Measurements from ENCODE around the gene NR2C2.

NR2C2 gene

DNA sequence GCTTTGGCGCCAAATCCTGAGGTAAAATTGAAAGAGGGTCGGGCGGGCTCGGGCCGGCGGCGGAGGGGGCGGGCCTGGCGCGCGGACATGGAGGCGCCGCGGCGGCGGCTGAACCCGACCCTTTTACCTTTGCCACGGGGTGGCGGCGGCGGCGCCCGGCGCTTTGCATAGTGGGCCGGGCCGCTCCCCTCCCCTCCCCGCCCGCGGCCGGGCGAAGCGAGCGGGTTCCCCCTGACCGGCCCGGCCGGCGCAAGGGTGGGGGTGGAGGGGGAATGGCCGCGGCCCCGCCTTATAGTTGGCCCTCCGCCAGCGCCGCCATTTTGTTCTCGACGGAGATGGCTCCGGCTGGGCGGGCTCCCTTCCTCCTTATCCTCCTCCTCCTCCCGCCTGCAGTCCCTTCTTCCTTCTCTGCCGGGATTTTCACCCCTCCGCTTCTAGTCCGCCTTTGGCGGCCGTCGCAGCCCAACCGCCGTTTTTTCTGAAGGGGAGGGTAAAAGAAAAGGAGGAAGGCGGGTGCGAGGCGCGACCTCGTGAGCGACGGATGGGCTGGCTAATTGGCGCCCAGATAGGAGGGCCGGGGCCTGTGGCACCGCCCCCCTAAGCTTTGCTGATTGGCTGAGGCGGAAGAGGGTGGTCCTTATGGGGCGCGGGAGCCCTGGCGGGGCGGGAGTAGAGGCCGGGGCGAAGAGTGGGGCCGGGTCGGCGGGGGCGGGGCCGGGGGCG lies 664 bp downstream of the NR2C2 start:
- TF ChIP-seq, protein P1, sequence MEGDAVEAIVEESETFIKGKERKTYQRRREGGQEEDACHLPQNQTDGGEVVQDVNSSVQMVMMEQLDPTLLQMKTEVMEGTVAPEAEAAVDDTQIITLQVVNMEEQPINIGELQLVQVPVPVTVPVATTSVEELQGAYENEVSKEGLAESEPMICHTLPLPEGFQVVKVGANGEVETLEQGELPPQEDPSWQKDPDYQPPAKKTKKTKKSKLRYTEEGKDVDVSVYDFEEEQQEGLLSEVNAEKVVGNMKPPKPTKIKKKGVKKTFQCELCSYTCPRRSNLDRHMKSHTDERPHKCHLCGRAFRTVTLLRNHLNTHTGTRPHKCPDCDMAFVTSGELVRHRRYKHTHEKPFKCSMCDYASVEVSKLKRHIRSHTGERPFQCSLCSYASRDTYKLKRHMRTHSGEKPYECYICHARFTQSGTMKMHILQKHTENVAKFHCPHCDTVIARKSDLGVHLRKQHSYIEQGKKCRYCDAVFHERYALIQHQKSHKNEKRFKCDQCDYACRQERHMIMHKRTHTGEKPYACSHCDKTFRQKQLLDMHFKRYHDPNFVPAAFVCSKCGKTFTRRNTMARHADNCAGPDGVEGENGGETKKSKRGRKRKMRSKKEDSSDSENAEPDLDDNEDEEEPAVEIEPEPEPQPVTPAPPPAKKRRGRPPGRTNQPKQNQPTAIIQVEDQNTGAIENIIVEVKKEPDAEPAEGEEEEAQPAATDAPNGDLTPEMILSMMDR (IDR thresholded peaks at IDR 0.05; ENCODE audit: insufficient read depth, missing control alignments) = no peak
- FAIRE-seq (no peak), DNase-seq (ENCODE audit: insufficient read length, low spot score) (peak; percentile 80)

- FAIRE-seq (no peak), DNase-seq (ENCODE audit: insufficient read length, low spot score) (no peak)
- TF ChIP-seq, protein P1 (IDR thresholded peaks at IDR 0.05; ENCODE audit: insufficient read depth, missing control alignments) = no peak
Measured at GRCh38 chr3:14948609-14949038, 1.2 kb downstream of the NR2C2 start.

DNA sequence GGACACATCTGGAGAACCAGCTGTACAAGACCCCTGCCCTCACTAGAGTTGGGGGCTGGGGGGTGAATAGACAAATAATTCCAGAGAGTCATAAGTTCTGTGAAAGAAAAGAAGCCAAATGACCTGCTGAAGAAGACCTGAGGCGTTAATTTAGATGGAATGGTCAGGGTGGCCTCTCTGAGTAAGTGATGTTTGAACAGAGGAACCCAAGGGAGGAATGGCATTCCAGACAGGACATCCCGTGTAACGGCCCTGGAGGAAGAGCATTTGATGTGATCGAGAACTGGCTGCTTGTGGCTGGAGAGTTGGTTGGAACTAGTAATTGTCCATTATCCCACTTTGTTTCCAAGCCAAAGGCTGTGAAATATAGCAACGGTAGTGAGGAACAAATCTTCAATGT lies 1.7 kb downstream of the NR2C2 start:
- no peak for FAIRE-seq
- TF ChIP-seq, protein P1 (IDR thresholded peaks at IDR 0.05; ENCODE audit: insufficient read depth, missing control alignments) = no peak
- no peak for DNase-seq (ENCODE audit: insufficient read length, low spot score)

DNA sequence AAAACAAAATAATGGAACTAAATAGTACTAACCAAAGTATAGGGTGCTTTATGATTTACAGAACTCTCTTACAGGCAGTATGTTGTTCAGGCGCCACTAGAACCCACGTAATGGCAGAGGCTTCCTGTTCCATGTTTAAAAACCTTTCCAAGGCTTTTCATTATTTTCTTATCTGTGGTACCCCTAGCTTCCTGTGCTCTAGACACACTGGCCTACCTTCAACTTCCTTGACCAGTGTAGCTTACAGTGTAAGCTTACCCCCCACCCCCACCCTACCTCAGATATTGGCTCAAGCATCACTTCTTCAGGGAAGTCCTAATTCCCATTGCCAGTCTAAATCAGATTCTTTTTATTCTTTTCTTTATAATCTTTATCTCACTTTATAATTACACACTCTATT lies 2.9 kb downstream of the NR2C2 start:
- DNase-seq (ENCODE audit: insufficient read length, low spot score) = no peak
- TF ChIP-seq, protein P1 (IDR thresholded peaks at IDR 0.05; ENCODE audit: insufficient read depth, missing control alignments) = no peak
- no peak for FAIRE-seq

- no peak for DNase-seq (ENCODE audit: insufficient read length, low spot score)
- no peak for FAIRE-seq
- TF ChIP-seq, protein P1 (IDR thresholded peaks at IDR 0.05; ENCODE audit: insufficient read depth, missing control alignments) = no peak
Measured at GRCh38 chr3:14957153-14957552, 9.8 kb downstream of the NR2C2 start.

DNA sequence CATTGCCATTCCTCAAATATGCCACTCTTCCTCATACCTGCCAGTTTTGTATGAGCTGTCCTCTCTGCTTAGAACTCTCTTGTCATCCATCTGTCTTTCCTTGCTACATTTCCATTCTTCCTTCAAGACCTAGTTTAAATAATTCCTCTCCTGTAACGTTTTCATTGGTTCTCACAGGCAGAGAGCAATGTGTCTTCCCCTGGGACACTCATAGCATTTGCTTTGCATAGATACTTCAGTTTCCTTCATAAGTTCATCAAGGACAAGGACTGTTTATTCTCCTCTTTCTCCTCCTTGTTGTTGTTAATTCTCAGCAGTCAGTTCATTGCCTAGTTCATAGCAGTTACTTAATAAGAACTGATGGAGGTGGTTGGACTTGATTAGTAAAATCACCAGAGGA lies 10.5 kb downstream of the NR2C2 start:
- DNase-seq (ENCODE audit: insufficient read length, low spot score) = no peak
- FAIRE-seq = no peak
- TF ChIP-seq, protein P1 (IDR thresholded peaks at IDR 0.05; ENCODE audit: insufficient read depth, missing control alignments) = no peak

DNA sequence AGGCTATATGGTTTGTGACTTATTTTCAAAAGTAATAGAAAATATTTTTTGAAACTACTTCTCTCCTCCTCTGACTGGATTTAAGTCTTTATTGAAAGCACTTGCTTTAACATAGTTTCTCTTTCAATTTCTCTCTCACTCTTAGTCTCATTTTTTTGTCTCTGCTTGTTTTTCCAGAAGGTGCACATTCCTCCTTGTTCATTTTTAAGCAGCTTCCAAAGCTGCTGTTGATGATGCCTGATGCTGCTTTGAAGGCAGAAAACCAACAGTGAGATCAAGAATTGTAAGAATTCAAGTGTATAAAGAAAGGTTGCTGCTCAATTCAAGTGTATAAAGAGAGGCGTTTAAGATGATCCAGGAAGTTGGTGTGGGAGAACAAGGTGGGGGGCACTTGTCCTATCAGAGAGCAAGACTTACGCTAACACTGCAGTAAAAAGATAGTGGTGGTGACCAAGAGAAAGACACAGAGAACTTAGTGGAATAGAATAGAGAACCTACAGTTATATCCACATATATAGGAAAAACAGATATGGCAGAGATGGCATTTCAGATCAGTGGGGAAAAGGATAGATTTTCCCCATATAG lies 12.1 kb downstream of the NR2C2 start:
- FAIRE-seq = no peak
- DNase-seq (ENCODE audit: insufficient read length, low spot score) = no peak

More for the DNA sequence above, 12.1 kb downstream of the NR2C2 start:
- TF ChIP-seq, protein P1 (IDR thresholded peaks at IDR 0.05; ENCODE audit: insufficient read depth, missing control alignments) = no peak

Measured in D721Med (cell line).